Mucosa of descending colon (tissue), 3 donors: ENCODE measurements around the gene PRSS57. TPM values are rescaled to one million over a fixed set of nuclear protein-coding genes. Genes with fewer than 3 reads are reported as not detected.

ENCODE experiments used
- ATAC-seq: fragments of 200-7000 bp; cut with Tn5 transposase; one replicate; pipeline ENCODE4 v1.9.1; 2020; ENCODE audit warnings: mild to moderate bottlenecking, moderate library complexity
- DNase-seq, 3 donors: peaks; one replicate each; pipeline ENCODE4 v3.0.0-alpha.2; 2020
- H3K36me3 ChIP-seq: fragments of 200-600 bp; one replicate; pipeline ENCODE4 v1.8.0; 2021; ENCODE audit warnings: low read depth, mild to moderate bottlenecking
- H3K4me1 ChIP-seq: fragments of 200-600 bp; one replicate; pipeline ENCODE4 v1.8.0; 2021; ENCODE audit warnings: low read depth, mild to moderate bottlenecking
- H3K4me3 ChIP-seq: fragments of 200-600 bp; one replicate; pipeline ENCODE4 v1.8.0; 2021; ENCODE audit warnings: mild to moderate bottlenecking
- H3K9me3 ChIP-seq: fragments of 200-600 bp; one replicate; pipeline ENCODE4 v1.8.0; 2021; ENCODE audit warnings: mild to moderate bottlenecking
- CTCF ChIP-seq: fragments of 200-600 bp; IDR thresholded peaks from one replicate; pipeline ENCODE4 v1.8.0; 2022; ENCODE audit warnings: antibody characterized with exemption, mild to moderate bottlenecking
- intact Hi-C, 2 donors: fragments of 100-400 bp; cut with DNase I in 1 of 2; cut with micrococcal nuclease in 1 of 2; formaldehyde crosslinking; loops; one replicate each; pipeline versions ENCODE4 v1.11.0 to v1.11.1; 2022; cut with DNase I, micrococcal nuclease
- total RNA-seq, 3 donors: library from RNA; stranded (reverse); fragmentation: NEBNext Ultra II Directional in 2 of 3; extraction: Animal tissue kit (Norgen Biotek cat#: 25700) in 2 of 3; gene quantifications; one replicate each; pipeline versions ENCODE4 v1.2.1 to v1.2.4, GENCODE V29; 2021 to 2023
- donor health status: DM: no; HTN: no; CAD: no; lungs with moderate emphysema.
- donor health status: DM: no; HTN: no; CAD: no.
- donor health status: DM: no; HTN: yes; CAD: no.

Gene PRSS57
- total RNA-seq, 3 donors from 2014 or later = not detected

GRCh38 chr19:644789-645188 lies 50.5 kb downstream of the PRSS57 start:
- H3K9me3 ChIP-seq = no peaks in the 10 kb centered on the region
- DNase-seq = no peak
- ATAC-seq = no peak
- intact Hi-C loops = no loop called here
- H3K36me3 ChIP-seq = peaks cover 7% of the 10 kb centered on the region
- peaks cover 7% of the 10 kb centered on the region for H3K4me1 ChIP-seq
- TF ChIP-seq CTCF = no peak
- H3K4me3 ChIP-seq = no peak overlapping the region

- intact Hi-C loops = no loop called here
- Histone ChIP-seq H3K9me3 (no peaks in the 10 kb centered on the region), H3K36me3 (peaks cover 7% of the 10 kb centered on the region), H3K4me3 (no peak overlapping the region), H3K4me1 (peaks cover 9% of the 10 kb centered on the region)
- no peak for DNase-seq
- no peak for TF ChIP-seq CTCF
- no peak for ATAC-seq
Measured at GRCh38 chr19:644363-644762, 50.9 kb downstream of the PRSS57 start.

GRCh38 chr19:643736-644135 lies 51.5 kb downstream of the PRSS57 start:
- Histone ChIP-seq H3K4me1 (peaks cover 15% of the 10 kb centered on the region), H3K4me3 (no peak overlapping the region), H3K9me3 (no peaks in the 10 kb centered on the region), H3K36me3 (peaks cover 6% of the 10 kb centered on the region)
- TF ChIP-seq CTCF = no peak
- no peak for ATAC-seq
- no peak for DNase-seq
- intact Hi-C loops = no loop called here

- DNase-seq (no peak), ATAC-seq (no peak)
- Histone ChIP-seq H3K4me1 (peaks cover 17% of the 10 kb centered on the region), H3K36me3 (peaks cover 3% of the 10 kb centered on the region), H3K4me3 (no peak overlapping the region), H3K9me3 (no peaks in the 10 kb centered on the region)
- intact Hi-C loops = no loop called here
- TF ChIP-seq CTCF = no peak
Measured at GRCh38 chr19:642767-643727, 52.2 kb downstream of the PRSS57 start.

GRCh38 chr19:641702-642101 lies 53.5 kb downstream of the PRSS57 start:
- intact Hi-C loops = no loop called here
- Histone ChIP-seq H3K9me3 (no peaks in the 10 kb centered on the region), H3K36me3 (no peaks in the 10 kb centered on the region), H3K4me3 (no peak overlapping the region), H3K4me1 (peaks cover 17% of the 10 kb centered on the region)
- ATAC-seq (no peak), DNase-seq (no peak)
- TF ChIP-seq CTCF = no peak
